HG02981 (cell line): ENCODE results near the gene PTGES.

Experiments
- ATAC-seq: cut with Tn5 transposase; IDR thresholded peaks from one replicate; pipeline ENCODE4 v1.9.1; 2021; ENCODE audit warnings: mild to moderate bottlenecking, moderate library complexity; ENCODE audit not compliant: unreplicated experiment

PTGES gene

DNA sequence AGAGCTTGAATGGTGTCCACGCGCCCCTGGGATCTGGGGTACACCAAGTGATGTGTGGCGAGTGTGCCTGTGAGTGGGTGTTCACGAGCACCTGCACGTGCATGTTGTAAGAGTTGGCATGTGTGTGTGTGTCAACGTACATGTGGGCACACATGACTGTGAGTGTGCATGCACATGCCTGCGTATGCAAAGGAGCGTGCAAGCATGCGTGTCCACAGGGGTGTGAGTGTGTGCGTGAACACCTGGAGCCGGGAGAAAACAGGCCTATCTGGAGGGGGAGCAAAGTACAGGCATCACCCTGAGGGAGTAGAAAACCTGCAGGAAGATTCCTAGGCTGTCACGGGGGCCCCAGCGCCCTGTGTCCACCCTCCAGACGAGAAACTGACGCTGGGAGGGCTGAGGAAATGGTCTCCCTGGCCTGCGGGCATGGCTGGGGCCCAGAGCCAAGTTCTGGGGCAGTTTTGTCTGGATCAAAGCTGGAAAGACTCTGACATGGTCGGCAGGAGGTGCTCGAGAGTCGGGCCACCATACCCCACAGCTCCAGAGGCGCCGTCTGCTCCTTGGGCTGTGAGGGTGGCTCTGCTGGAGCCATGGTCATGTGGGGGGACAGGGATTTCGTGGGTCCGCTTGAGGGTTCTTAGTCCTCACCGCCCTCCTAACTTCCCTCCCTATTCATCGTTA lies 31.8 kb downstream of the PTGES start:
- ATAC-seq, result no peak

DNA sequence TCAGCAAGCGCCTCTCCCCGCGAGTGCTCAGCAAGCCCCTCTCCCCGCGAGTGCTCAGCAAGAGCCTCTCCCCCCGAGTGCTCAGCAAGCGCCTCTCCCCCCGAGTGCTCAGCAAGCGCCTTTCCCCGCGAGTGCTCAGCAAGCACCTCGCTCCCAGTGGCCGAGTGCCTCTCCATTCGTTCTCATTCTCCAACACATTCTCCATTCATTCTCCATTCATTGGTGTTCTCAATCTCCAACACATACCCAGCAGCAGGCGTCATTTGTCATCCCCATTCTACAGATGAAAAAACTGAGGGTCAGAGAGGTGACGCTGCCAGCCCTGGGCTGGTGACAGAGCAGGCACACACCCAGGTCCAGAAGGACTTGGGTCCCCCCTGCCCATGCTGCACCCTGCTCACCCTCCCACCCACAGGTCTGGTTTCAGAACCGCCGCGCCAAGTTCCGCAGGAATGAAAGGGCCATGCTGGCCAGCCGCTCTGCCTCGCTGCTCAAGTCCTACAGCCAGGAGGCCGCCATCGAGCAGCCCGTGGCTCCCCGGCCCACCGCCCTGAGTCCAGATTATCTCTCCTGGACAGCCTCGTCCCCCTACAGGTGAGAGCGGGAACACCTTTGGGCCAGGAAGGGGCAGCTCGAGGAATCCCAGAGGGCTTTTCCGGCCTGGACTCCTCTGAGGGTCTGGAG lies 32.5 kb downstream of the PTGES start:
- ATAC-seq, result no peak

DNA sequence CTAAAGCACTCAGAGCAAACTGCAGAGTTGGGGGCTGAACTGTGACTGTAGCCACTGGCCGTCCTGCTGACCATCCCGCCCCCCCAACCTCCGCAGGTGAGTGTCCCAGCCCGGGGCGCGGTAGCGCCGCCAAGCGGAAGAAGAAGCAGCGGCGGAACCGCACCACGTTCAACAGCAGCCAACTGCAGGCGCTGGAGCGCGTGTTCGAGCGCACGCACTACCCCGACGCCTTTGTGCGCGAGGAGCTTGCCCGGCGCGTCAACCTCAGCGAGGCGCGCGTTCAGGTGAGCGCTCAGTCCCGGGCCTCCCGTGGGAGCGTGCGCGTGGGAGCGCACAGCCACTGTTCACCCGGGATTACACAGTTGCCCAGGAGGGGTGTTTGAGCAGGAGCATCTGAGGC lies 33.7 kb downstream of the PTGES start:
- ATAC-seq, result no peak

DNA sequence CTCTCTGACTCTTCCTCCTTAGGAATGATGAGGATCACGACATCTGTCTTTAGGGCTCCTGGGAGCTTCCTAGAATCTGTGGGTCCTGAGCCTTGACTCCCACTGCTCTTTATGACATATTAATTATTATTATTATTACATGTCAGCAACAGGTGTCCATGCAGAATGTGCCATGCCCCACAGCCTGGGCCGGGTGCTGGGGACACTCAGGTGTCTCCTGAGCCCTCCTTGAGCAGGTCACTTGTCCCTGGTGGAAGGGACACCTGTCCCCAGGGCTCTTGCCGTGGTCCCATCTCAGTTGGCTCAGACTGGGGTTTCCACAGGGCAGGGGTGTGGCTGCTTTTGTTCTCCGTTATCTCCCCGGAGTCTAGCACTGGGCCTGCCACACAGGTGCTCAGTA lies 34.2 kb downstream of the PTGES start:
- ATAC-seq, result no peak

DNA sequence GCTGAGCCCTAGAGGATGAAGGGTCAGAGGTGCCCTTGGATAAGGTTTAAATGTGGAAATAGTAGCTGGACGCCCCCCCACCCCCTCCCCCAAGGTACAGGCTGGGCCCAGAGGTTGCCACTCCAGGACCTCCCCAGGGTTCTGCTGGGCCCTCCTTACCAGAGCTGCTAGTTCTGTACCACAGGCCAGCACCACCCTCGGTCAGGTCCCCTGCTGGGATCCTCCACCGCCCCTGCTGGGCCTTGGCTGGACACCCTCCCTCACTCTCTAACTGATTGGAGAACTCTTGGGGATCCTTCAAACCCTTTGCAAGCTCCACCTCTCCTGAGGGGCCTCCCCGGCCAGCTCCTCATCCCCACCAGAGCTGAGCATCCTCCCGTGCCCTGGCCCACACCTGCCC lies 34.9 kb downstream of the PTGES start:
- ATAC-seq, result no peak

DNA sequence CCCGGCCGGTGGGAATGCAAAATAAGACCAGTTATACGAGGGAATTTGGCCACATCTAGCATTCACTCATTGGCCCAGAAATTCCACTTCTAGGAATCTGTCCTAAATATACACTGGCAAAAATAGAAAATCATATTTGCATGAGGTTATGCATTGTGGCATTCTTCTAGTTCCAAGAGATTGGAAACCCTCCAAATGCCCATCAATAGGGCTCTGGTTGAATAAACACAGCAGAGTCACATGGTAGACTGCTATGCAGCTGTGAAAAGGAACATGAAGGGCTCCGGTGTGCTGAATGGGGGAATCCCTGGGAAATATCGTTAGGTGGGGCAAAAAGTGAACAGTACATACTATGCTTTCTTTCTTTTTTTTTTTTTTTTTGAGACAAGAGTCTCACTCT lies 36.8 kb downstream of the PTGES start:
- ATAC-seq, result no peak

DNA sequence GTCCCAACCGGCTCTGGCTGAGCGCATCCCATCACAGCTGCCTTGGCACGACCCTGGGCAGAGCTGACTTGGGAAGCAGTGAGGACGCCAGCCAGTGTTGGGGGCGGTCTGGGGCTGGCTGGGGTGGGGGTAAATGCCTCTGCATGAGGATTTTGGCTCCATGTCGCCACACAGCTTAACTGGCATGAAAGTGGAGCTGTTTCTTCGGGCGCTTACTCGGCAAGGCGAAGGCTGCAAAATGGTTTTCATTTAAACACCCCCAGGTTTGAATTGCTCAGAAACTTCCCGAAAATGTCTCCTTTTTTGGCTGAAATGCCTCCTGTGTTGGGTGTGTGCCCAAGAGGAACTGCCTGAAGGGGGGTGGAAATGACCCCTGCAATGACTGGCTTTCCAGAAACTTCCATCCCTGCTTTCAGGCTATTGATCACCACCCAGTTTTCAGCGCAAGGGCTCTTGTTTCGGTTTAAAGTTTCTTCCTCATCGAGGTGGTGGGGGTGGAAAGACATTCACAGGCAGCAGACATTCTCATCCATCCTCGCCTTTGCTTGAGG lies 38.3 kb downstream of the PTGES start:
- no peak for ATAC-seq

DNA sequence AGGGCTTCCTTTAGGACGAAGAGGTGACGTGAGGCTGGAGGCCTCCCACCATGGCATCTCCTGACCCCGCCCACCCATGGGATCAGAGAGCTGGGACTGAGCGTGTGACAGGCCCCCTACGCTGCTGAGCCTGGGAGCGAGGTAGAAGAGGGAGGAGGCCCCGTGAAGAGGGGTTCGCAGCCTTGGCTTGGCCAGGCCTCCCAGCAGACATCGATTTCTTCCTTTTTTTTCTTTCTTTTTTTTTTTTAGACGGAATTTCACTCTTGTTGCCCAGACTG lies 39.5 kb downstream of the PTGES start:
- no peak for ATAC-seq

DNA sequence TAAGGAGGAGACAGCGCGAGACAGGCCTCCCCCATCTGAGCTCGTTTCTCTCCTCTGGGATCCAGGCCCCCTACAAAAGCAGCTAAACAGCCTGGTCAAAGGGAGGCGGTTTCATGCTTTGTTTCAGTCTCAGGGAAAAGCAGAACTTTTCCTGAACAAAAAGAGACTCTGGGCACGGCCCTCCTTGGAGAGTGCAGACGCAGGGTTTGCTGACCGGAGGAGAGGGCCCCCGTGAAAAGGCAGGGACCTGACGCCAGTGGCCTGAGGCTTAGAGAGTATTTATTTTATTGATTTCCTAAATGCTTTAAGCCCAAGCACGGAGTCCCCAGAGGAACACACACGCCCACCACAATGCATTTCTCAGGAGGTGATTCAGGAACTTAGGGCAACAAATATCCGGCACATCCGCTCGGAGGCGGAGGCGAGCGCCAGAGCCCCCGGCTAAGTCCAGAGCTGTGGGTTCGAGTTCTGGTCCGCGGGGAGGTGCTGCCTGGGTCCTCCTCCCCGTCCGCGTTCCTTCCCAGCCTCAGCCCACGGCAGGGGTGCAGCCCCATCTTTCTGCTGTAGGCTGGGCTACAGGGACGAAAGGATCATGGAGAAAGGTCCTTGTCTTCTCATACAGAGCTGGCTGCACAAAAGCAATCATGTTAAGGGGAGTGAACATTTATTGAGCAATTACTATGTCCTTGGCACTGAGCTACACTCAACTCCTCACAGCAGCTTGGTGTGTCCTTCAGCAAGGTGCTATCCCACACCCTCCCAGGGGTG lies 40.0 kb downstream of the PTGES start:
- ATAC-seq, result no peak

DNA sequence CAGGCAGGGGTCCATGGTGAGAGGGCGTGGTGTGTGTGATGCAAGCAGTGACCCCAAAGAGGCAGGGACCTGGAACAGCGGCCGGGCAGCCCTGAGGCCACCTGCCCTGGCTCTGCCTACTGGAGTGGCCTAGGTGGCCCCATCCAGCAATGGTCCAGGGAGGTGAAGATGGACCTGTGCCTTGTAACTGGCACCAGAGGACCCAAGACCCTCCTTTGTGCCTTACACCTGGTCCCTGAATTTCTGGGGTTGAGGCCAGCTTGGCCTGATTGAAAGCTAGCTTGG lies 42.7 kb downstream of the PTGES start:
- ATAC-seq, result no peak

DNA sequence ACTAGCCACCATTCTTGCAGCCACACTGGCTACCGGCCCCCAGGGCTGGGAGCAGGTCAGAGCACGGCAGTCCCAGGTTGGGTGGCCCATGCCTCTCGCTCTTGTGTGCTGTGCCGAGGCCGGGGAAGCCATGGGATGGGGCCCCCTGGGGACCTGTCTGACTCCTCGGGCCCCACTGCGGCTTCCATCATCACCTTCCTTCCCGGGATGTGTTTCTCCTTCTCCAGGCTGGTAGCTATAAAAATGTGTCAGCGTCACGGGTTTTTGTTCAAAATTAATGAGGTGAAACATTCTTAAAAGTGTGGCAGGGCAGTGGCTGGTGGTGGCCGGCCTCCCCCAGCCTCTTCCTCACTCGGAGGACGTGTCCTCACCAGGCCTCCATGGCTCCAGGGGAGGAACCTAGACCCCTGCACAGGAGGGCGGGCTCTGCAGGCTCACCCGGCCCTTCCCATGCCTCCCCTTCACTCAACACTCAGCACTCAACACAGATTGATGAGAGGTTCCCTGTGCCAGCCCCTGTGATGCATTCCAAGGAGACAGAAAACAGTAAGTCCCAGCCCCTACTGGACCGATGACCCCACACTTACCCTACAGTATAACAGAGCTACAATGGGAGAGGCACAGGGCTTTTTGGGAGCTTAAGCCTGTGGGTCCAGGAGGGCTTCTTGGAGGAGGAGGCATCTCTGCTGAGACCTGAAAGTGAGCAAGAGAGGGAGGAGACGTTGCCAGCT lies 43.2 kb downstream of the PTGES start:
- ATAC-seq, result no peak

DNA sequence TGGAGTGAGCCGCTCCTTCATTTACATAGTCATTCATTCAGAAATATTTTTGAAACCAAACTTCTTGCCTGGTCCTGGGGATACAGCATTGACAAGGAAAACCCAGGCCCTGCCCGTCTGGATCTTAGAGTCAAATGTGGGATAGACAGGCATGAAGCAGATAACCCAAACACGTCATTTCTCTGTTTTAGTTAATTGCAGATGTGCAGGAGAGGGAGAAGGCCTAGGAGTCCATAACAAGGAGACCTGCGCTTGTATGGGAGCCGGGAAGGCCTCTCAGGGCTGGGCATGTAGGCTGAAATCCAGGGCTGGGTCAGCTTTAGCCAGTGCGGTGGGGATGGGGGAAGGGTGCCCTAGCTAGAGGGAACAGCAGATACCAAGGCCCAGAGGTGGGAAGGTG lies 44.0 kb downstream of the PTGES start:
- no peak for ATAC-seq

DNA sequence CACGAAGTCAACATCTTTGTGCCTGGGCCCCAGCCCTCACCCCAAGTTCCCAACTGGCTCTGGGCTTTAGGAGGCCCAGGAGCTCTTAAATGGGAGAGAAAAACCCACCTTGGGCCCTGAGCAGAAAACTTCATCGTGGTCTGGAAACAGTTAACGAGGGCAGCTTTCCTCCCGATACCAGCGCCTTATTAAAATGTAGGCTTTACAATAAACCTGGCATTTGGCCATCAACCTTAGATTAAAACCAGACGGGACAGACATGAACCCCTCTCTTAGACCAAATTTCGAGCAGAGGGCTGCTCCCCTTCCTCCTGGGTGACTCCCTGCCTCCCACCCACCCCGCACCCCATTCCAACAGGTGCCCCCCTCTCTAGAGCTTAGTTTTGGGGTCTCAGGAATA lies 48.0 kb downstream of the PTGES start:
- no peak for ATAC-seq

DNA sequence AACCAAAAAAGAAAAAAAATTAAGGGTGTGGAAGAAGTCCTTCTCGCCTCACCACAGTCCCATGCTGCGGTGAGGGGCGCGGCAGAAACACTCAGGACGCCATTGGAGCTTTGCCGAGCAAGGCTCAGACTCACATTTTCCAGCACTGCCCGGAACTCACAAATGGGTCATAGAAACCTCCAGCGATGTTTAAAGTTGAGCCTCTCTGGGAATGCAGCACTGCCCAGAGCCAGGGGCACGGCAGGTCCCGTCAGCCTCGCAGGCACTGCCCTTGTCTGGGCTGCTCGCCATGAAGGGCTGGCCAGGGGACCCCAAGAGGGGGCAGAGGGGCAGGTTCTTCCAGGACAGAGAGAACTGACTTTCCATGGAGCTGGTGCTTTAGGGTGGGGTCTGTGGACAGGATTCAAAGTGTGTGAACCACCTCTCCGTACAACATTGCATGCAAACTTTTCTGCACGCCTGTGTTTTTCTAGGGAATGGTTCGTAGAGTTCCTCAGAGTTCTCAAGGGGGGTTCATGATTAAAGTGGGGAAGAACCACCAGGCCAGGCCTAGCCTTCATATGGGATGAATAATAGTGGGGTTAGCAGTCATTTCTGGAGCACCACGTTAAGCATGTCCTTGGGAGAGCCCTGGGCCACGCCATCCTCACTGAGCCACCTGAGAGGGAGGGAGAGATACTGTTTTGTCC lies 49.0 kb downstream of the PTGES start:
- no peak for ATAC-seq

DNA sequence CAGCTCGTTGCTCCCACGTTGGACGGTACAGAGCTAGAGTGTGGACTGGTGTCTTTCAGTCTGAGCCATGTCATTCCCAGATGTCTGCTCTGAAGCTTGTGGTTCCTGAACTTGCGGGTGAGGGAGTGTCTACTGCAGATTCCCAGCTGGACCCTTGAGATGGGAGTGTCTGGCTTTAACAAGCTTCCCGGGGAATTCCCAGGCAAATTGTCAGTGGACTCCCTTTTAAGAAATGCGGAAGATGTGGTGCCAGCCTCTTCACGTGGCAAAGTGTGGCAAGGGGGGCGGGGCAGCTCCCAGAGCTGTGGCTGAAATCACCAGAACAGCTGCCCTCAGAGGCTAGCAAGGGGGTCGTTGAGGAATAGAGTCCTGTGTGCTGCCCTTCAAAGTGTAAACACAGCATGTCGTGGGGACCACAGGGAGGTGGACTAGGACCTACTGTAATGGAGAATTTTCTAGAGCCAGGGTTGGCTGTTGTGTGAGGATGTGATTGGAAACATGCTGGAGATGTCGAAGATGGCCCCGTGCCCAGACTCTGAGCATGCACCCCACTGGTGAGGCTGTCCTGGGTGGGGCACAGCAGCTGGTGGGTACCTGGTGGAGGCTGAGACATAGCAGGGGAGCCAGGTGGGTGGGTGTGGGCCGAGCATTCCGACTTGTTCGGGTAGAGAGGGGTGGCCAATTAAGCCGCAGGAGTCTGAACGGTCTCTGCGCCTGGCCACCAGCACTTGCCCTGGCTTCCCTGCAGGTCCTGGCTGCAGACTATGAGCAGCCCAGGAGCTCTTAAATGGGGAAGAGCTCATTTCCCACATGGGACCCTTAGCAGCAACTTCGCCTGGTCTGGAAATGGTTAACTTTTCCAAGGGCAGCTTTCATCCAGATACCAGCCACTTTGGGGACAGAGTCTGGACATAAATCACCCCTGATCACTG lies 50.0 kb downstream of the PTGES start:
- ATAC-seq, result no peak

DNA sequence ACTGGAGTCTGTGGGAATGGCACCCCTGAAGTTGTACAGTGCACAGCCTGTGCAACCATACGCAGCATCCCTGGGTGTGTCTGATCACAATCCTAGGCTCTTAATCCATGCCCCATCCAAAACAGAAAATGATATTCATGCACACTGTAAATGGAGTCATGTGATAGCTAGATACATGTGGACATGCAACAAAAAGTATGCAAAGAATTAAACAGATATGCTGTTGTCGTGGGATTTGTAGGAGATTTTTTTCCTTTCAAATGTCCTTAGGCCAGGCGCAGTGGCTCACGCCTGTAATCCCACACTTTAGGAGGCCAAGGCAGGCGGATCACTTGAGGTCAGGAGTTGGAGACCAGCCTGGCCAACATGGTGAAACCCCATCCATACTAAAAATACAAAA lies 51.3 kb downstream of the PTGES start:
- no peak for ATAC-seq

DNA sequence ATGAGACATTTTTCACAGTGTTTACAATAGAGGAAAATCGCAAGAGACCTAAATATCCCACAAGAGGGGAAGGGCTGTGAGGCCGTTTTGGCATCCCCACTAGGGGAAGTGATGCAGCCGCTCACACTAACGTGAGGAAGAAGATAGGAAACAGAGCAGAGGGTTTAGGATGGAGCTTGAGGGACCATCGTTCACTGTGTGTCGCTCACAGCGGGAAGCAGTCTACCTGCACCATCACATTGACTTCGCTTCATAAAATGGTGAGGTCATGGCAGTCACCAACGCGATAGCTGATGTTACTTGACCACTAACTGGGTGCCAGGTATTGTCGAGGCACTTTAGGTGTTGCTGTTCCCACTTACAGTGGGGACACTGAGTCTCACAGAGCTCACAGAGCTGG lies 51.8 kb downstream of the PTGES start:
- no peak for ATAC-seq

DNA sequence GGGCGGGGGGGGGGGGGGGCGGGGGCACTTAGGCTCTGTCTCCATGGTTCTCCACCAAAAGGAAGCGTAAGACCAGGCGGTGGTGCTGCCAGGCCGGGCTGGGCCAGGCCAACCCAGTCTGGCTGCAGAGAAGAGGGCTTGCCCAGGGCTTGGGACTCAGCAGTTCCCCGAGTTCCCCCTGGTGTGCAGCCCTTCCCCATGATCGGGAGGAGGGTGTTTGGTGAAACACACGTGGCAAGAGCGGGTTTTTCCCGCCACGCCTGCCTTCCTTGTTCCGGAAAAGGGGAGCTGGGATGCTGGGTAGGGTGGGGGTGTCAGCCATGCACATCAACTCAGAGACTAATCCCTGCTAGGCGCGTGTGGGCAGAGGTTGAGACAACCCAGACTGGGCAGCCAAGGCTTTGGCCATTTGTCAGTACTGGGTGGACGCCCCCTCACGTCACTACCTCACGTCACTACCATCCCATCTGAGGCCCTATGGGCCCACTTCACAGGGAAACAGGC lies 54.5 kb downstream of the PTGES start:
- no peak for ATAC-seq

DNA sequence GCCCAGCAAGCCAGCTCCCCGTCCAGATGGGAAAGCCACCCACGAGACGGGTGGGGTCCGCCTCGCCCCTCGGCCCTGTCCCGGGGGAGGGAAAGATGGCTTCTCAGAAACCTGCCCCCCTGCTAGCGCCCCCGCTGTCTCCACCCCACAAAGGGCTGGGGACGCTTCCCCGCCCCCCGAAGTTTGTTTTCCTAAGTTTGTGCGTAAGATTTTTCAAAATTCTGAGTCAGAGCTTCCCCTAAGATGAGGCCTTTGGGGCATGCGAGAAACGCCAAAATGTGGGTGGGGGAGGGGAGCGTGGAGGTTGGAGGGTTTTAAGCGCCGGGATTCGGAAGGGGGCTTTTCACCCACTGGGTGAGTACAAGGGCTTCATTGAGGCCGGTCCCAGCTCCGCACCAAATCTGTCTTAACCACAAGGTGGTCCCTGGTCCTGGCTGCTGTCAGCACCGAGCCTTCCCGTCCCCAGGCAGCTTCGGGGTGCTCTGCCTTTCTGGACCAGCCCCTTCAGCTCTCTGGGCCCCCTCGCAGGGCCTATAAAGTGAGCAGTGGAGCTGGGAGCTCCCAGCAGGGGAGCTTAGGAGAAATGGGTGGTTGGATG lies 55.1 kb downstream of the PTGES start:
- no peak for ATAC-seq
